Breast epithelium (tissue), 3 donors: ENCODE results near the gene MRPL27.

Experiments
- POLR2AphosphoS5 ChIP-seq, 3 donors: sonication (generic); formaldehyde crosslinking; IDR thresholded peaks; one replicate each; pipeline ENCODE4 v1.6.1; 2017; ENCODE audit warnings: antibody characterized with exemption in 3 of 3
- TF ChIP-seq, protein P1 (sequence below), 3 donors: fragments of 450-650 bp; IDR thresholded peaks; one replicate each; pipeline ENCODE4 v1.5.1; 2016 to 2017; ENCODE audit warnings: antibody characterized with exemption in 3 of 3, mild to moderate bottlenecking in 3 of 3, moderate library complexity in 3 of 3

GRCh38 chr17:50332196-50332595 is 40.8 kb downstream of the MRPL27 start:
- TF ChIP-seq, protein P1, sequence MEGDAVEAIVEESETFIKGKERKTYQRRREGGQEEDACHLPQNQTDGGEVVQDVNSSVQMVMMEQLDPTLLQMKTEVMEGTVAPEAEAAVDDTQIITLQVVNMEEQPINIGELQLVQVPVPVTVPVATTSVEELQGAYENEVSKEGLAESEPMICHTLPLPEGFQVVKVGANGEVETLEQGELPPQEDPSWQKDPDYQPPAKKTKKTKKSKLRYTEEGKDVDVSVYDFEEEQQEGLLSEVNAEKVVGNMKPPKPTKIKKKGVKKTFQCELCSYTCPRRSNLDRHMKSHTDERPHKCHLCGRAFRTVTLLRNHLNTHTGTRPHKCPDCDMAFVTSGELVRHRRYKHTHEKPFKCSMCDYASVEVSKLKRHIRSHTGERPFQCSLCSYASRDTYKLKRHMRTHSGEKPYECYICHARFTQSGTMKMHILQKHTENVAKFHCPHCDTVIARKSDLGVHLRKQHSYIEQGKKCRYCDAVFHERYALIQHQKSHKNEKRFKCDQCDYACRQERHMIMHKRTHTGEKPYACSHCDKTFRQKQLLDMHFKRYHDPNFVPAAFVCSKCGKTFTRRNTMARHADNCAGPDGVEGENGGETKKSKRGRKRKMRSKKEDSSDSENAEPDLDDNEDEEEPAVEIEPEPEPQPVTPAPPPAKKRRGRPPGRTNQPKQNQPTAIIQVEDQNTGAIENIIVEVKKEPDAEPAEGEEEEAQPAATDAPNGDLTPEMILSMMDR (IDR thresholded peaks at IDR 0.05), result no peak
- TF ChIP-seq POLR2AphosphoS5 (IDR thresholded peaks at IDR 0.05), result no peak
